Naive B cell (primary cell): ENCODE results near the gene SLC2A10. TPM values are rescaled to one million over a fixed set of nuclear protein-coding genes. Genes with fewer than 3 reads are reported as not detected.
A peak's percentile ranks its signal among the peaks of the same experiment; 100 is the strongest.
"Not testable (repeated sequence)": the region's sequence is repeated elsewhere in the genome, so short reads cannot be mapped to it uniquely, and the experiment has no call there.

Source experiments
- ATAC-seq, 2 donors: fragments of 150-1000 bp; cut with Tn5 transposase; 2 replicates each; pipeline ENCODE4 v1.10.0; 2021; ENCODE audit warnings: low read depth in 2 of 2, mild to moderate bottlenecking in 2 of 2, moderate library complexity in 2 of 2
- DNase-seq: peaks from one replicate; pipeline ENCODE4 v3.0.0; 2022
- H3K27ac Mint-ChIP-seq, 6 donors: one replicate each; pipeline ENCODE4 v1.8.0; 2020 to 2022; ENCODE audit warnings: mild to moderate bottlenecking in 6 of 6, mixed read lengths in 6 of 6, moderate library complexity in 5 of 6, inconsistent platforms in 2 of 6
- H3K27me3 Mint-ChIP-seq, 3 donors: one replicate each; pipeline ENCODE4 v1.8.0; 2021 to 2022; ENCODE audit warnings: mixed read lengths in 3 of 3, mild to moderate bottlenecking in 1 of 3
- H3K36me3 Mint-ChIP-seq, 2 donors: one replicate each; pipeline ENCODE4 v1.8.0; 2020 to 2022; ENCODE audit warnings: mixed read lengths in 2 of 2, inconsistent platforms in 1 of 2, mild to moderate bottlenecking in 1 of 2
- H3K4me1 Mint-ChIP-seq, 3 donors: one replicate each; pipeline ENCODE4 v1.8.0; 2020 to 2022; ENCODE audit warnings: mixed read lengths in 3 of 3, inconsistent platforms in 1 of 3, mild to moderate bottlenecking in 1 of 3, moderate library complexity in 1 of 3
- H3K4me3 Mint-ChIP-seq, 8 donors: one replicate each; pipeline ENCODE4 v1.8.0; 2020 to 2022; ENCODE audit warnings: mild to moderate bottlenecking in 8 of 8, mixed read lengths in 8 of 8, moderate library complexity in 8 of 8, inconsistent platforms in 2 of 8
- H3K9me3 Mint-ChIP-seq, 7 donors: one replicate each; pipeline ENCODE4 v1.8.0; 2020 to 2022; ENCODE audit warnings: mixed read lengths in 7 of 7, mild to moderate bottlenecking in 5 of 7, inconsistent platforms in 2 of 7, moderate library complexity in 1 of 7
- polyA plus RNA-seq, 6 donors: library from polyadenylated mRNA; unstranded; fragments of 300-500 nt; fragmentation: Illumina TruSeq; gene quantifications; one replicate each; pipeline ENCODE4 v1.2.3, GENCODE V29; 2021; ENCODE audit warnings: low read depth in 6 of 6

Gene SLC2A10
- polyA plus RNA-seq, 6 donors from 2014 or later: not detected

- peaks cover 2 to 14% (median 8%) of the 10 kb centered on the region in 7 donors for H3K9me3 Mint-ChIP-seq
These were observed 35.8 kb upstream of the SLC2A10 start for GRCh38 chr20:46673394-46674252.

GRCh38 chr20:46674253-46675083, 35.0 kb upstream of the SLC2A10 start:
- peaks cover 4 to 10% of the 10 kb centered on the region in 2 donors for H3K36me3 Mint-ChIP-seq
- no peak for ATAC-seq

More at GRCh38 chr20:46673394-46674252, 35.8 kb upstream of the SLC2A10 start:
- Mint-ChIP-seq H3K36me3 (peaks cover 4 to 10% of the 10 kb centered on the region in 2 donors), H3K27ac (peak overlapping the region in 1 of 6 donors; percentile 33), H3K4me3 (no peak overlapping the region), H3K27me3 (no peaks in the 10 kb centered on the region), H3K4me1 (peaks cover 0 to 4% (median 0%) of the 10 kb centered on the region in 3 donors)
- DNase-seq (no peak), ATAC-seq (no peak)

GRCh38 chr20:46676649-46677316, 32.7 kb upstream of the SLC2A10 start:
- DNase-seq, ATAC-seq, H3K9me3 Mint-ChIP-seq, H3K36me3 Mint-ChIP-seq, H3K4me3 Mint-ChIP-seq, H3K27ac Mint-ChIP-seq, H3K27me3 Mint-ChIP-seq: not testable (repeated sequence)
- peaks cover 12 to 16% (median 14%) of the 10 kb centered on the region in 3 donors for H3K4me1 Mint-ChIP-seq

More at GRCh38 chr20:46674253-46675083, 35.0 kb upstream of the SLC2A10 start:
- H3K27ac Mint-ChIP-seq: peak overlapping the region in 3 of 6 donors; percentile 54 to 89 (median 62)
- DNase-seq: no peak
- peaks cover 0 to 4% (median 0%) of the 10 kb centered on the region in 3 donors for H3K4me1 Mint-ChIP-seq
- H3K4me3 Mint-ChIP-seq: no peak overlapping the region
- H3K27me3 Mint-ChIP-seq: no peaks in the 10 kb centered on the region
- H3K9me3 Mint-ChIP-seq: peaks cover 2 to 14% (median 8%) of the 10 kb centered on the region in 7 donors

GRCh38 chr20:46677608-46678007, 31.8 kb upstream of the SLC2A10 start:
- Mint-ChIP-seq H3K4me3 (no peak overlapping the region), H3K27ac (peak overlapping the region in 1 of 6 donors; percentile 1), H3K27me3 (no peaks in the 10 kb centered on the region), H3K9me3 (no peaks in the 10 kb centered on the region), H3K36me3 (peaks cover 0 to 4% of the 10 kb centered on the region in 2 donors), H3K4me1 (peaks cover 14 to 18% (median 16%) of the 10 kb centered on the region in 3 donors)
- ATAC-seq (no peak), DNase-seq (no peak)

- no peak overlapping the region for H3K4me3 Mint-ChIP-seq
- H3K27me3 Mint-ChIP-seq: no peaks in the 10 kb centered on the region
- ATAC-seq (no peak), DNase-seq (no peak)
- peaks cover under 1 to 4% of the 10 kb centered on the region in 2 donors for H3K36me3 Mint-ChIP-seq
- H3K27ac Mint-ChIP-seq: no peak overlapping the region
- H3K9me3 Mint-ChIP-seq: no peaks in the 10 kb centered on the region
- H3K4me1 Mint-ChIP-seq: peaks cover 17 to 26% (median 25%) of the 10 kb centered on the region in 3 donors
These were observed 30.9 kb upstream of the SLC2A10 start for GRCh38 chr20:46678516-46678915.

- ATAC-seq (no peak), DNase-seq (no peak)
- Mint-ChIP-seq H3K4me1 (peaks cover 25 to 40% (median 35%) of the 10 kb centered on the region in 3 donors), H3K9me3 (no peaks in the 10 kb centered on the region), H3K4me3 (no peak overlapping the region), H3K27me3 (no peaks in the 10 kb centered on the region), H3K36me3 (peaks cover 9% of the 10 kb centered on the region in 2 donors), H3K27ac (no peak overlapping the region)
These were observed 28.8 kb upstream of the SLC2A10 start for GRCh38 chr20:46680684-46681031.

GRCh38 chr20:46681032-46681854, 28.2 kb upstream of the SLC2A10 start:
- Mint-ChIP-seq H3K27ac (peak overlapping the region in 4 of 6 donors; percentile 34 to 85 (median 81)), H3K9me3 (no peaks in the 10 kb centered on the region), H3K36me3 (peaks cover 9% of the 10 kb centered on the region in 2 donors), H3K4me1 (peaks cover 25 to 41% (median 40%) of the 10 kb centered on the region in 3 donors), H3K27me3 (no peaks in the 10 kb centered on the region), H3K4me3 (no peak overlapping the region)
- peak; percentile 64 to 80 for ATAC-seq
- DNase-seq: peak; percentile 51

GRCh38 chr20:46682063-46682821, 27.2 kb upstream of the SLC2A10 start:
- ATAC-seq (no peak), DNase-seq (no peak)
- peak overlapping the region in 1 of 8 donors; percentile 51 for H3K4me3 Mint-ChIP-seq
- peaks cover 35 to 51% (median 50%) of the 10 kb centered on the region in 3 donors for H3K4me1 Mint-ChIP-seq
- peak overlapping the region in 2 of 6 donors; percentile 18 to 65 for H3K27ac Mint-ChIP-seq
- H3K27me3 Mint-ChIP-seq: no peaks in the 10 kb centered on the region
- H3K9me3 Mint-ChIP-seq: no peaks in the 10 kb centered on the region
- H3K36me3 Mint-ChIP-seq: peaks cover 9% of the 10 kb centered on the region in 2 donors

GRCh38 chr20:46683011-46683667, 26.3 kb upstream of the SLC2A10 start:
- Mint-ChIP-seq H3K9me3 (no peaks in the 10 kb centered on the region), H3K27ac (peak overlapping the region in 3 of 6 donors; percentile 62 to 90 (median 64)), H3K4me1 (peaks cover 38 to 60% (median 58%) of the 10 kb centered on the region in 3 donors), H3K27me3 (no peaks in the 10 kb centered on the region), H3K4me3 (peak overlapping the region in 1 of 8 donors; percentile 61), H3K36me3 (peaks cover 5 to 9% of the 10 kb centered on the region in 2 donors)
- DNase-seq (no peak), ATAC-seq (no peak)

GRCh38 chr20:46683668-46683938, 25.8 kb upstream of the SLC2A10 start:
- Mint-ChIP-seq H3K27ac (peak overlapping the region in 1 of 6 donors; percentile 62), H3K27me3 (no peaks in the 10 kb centered on the region), H3K4me3 (no peak overlapping the region), H3K9me3 (no peaks in the 10 kb centered on the region), H3K36me3 (peaks cover 5 to 9% of the 10 kb centered on the region in 2 donors), H3K4me1 (peaks cover 38 to 64% (median 63%) of the 10 kb centered on the region in 3 donors)
- ATAC-seq: no peak
- no peak for DNase-seq

- Mint-ChIP-seq H3K4me3 (peak overlapping the region in 1 of 8 donors; percentile 10), H3K36me3 (peaks cover 5 to 9% of the 10 kb centered on the region in 2 donors), H3K27me3 (no peaks in the 10 kb centered on the region), H3K4me1 (peaks cover 38 to 65% (median 63%) of the 10 kb centered on the region in 3 donors), H3K27ac (peak overlapping the region in 2 of 6 donors; percentile 2 to 77), H3K9me3 (no peaks in the 10 kb centered on the region)
- DNase-seq: no peak
- no peak for ATAC-seq
These were observed 25.3 kb upstream of the SLC2A10 start for GRCh38 chr20:46683939-46684750.
